HG02840 (cell line): ENCODE measurements around the gene RNASEL.

ENCODE experiments used
- ATAC-seq: cut with Tn5 transposase; IDR thresholded peaks from one replicate; pipeline ENCODE4 v1.9.1; 2021; ENCODE audit warnings: mild to moderate bottlenecking, moderate library complexity, moderate number of reproducible peaks; ENCODE audit not compliant: unreplicated experiment, low FRiP score

Gene RNASEL

GRCh38 chr1:182601913-182602312, 12.9 kb upstream of the RNASEL start:
- ATAC-seq, result no peak

GRCh38 chr1:182601416-182601786, 12.3 kb upstream of the RNASEL start:
- ATAC-seq, result no peak

- no peak for ATAC-seq
Observed at GRCh38 chr1:182600745-182601415, 11.8 kb upstream of the RNASEL start.

GRCh38 chr1:182600036-182600713, 11.1 kb upstream of the RNASEL start:
- ATAC-seq, result no peak

- ATAC-seq, result no peak
Observed at GRCh38 chr1:182599339-182599738, 10.3 kb upstream of the RNASEL start.

- ATAC-seq, result no peak
Observed at GRCh38 chr1:182598296-182598695, 9.2 kb upstream of the RNASEL start.

GRCh38 chr1:182596934-182597333, 7.9 kb upstream of the RNASEL start:
- ATAC-seq, result no peak

- no peak for ATAC-seq
Observed at GRCh38 chr1:182595641-182596240, 6.7 kb upstream of the RNASEL start.

- no peak for ATAC-seq
Observed at GRCh38 chr1:182589931-182590330, 875 bp upstream of the RNASEL start.

GRCh38 chr1:182589520-182589919, 464 bp upstream of the RNASEL start:
- ATAC-seq, result no peak

- ATAC-seq, result no peak
Observed at GRCh38 chr1:182587666-182588499, 1.2 kb downstream of the RNASEL start.

- ATAC-seq, result no peak
Observed at GRCh38 chr1:182587093-182587492, 2.0 kb downstream of the RNASEL start.

GRCh38 chr1:182586380-182586779, 2.7 kb downstream of the RNASEL start:
- ATAC-seq, result no peak

GRCh38 chr1:182584746-182585145, 4.3 kb downstream of the RNASEL start:
- no peak for ATAC-seq

- ATAC-seq, result no peak
Observed at GRCh38 chr1:182580736-182581135, 8.3 kb downstream of the RNASEL start.

- ATAC-seq, result no peak
Observed at GRCh38 chr1:182575540-182576149, 13.4 kb downstream of the RNASEL start.

GRCh38 chr1:182574156-182574555, 14.9 kb downstream of the RNASEL start:
- no peak for ATAC-seq

- no peak for ATAC-seq
Observed at GRCh38 chr1:182570611-182570970, 18.5 kb downstream of the RNASEL start.

- ATAC-seq, result no peak
Observed at GRCh38 chr1:182569939-182570610, 19.0 kb downstream of the RNASEL start.

GRCh38 chr1:182568647-182569284, 20.3 kb downstream of the RNASEL start:
- ATAC-seq, result no peak
